NCI-H2107 (cell line): ENCODE data around the gene SREBF2.

Source experiments
- DNase-seq: peaks from one replicate; lab custom pipeline; 2025; lab: John Stamatoyannopoulos, UW

The SREBF2 gene

GRCh38 chr22:41832553-41833368, at the start of gene SREBF2:
SREBF2 (plus strand) TSS chr22:41833105; CDS start chr22:41833271, 166 bp downstream.
- DNase-seq: peak; percentile 93

- DNase-seq: no peak
These were observed 45.6 kb upstream of the SREBF2 start for GRCh38 chr22:41787331-41787730.

- DNase-seq: no peak
These were observed 39.0 kb upstream of the SREBF2 start for GRCh38 chr22:41793871-41794270.

- no peak for DNase-seq
These were observed 34.2 kb upstream of the SREBF2 start for GRCh38 chr22:41798736-41799135.

- DNase-seq: no peak
These were observed 33.2 kb upstream of the SREBF2 start for GRCh38 chr22:41799486-41800347.

- DNase-seq: no peak
These were observed 32.4 kb upstream of the SREBF2 start, which contains the start of gene CCDC134 for GRCh38 chr22:41800348-41801146. CCDC134 (plus strand) TSS chr22:41800679; CDS start chr22:41808891, 8,212 bp downstream.

- no peak for DNase-seq
These were observed 31.6 kb upstream of the SREBF2 start for GRCh38 chr22:41801147-41801819.

GRCh38 chr22:41801886-41802285, 31.0 kb upstream of the SREBF2 start:
- no peak for DNase-seq

GRCh38 chr22:41805639-41806038, 27.3 kb upstream of the SREBF2 start:
- DNase-seq: no peak

- DNase-seq: no peak
These were observed 24.5 kb upstream of the SREBF2 start for GRCh38 chr22:41808400-41808799.

GRCh38 chr22:41810022-41810421, 22.9 kb upstream of the SREBF2 start:
- no peak for DNase-seq

- no peak for DNase-seq
These were observed 19.9 kb upstream of the SREBF2 start for GRCh38 chr22:41812805-41813545.

GRCh38 chr22:41813726-41814410, 19.0 kb upstream of the SREBF2 start:
- DNase-seq: no peak

GRCh38 chr22:41815716-41816115, 17.2 kb upstream of the SREBF2 start:
- DNase-seq: no peak

- DNase-seq: no peak
These were observed 16.7 kb upstream of the SREBF2 start for GRCh38 chr22:41816241-41816640.

- DNase-seq: no peak
These were observed 16.0 kb upstream of the SREBF2 start for GRCh38 chr22:41816871-41817270.

- no peak for DNase-seq
These were observed 14.9 kb upstream of the SREBF2 start for GRCh38 chr22:41818011-41818410.

GRCh38 chr22:41818596-41818995, 14.3 kb upstream of the SREBF2 start:
- no peak for DNase-seq

GRCh38 chr22:41819257-41819656, 13.6 kb upstream of the SREBF2 start:
- no peak for DNase-seq

- DNase-seq: no peak
These were observed 12.5 kb upstream of the SREBF2 start for GRCh38 chr22:41820447-41820846.
